ENCODE measurements around the gene SYNRG.

SYNRG gene

DNA sequence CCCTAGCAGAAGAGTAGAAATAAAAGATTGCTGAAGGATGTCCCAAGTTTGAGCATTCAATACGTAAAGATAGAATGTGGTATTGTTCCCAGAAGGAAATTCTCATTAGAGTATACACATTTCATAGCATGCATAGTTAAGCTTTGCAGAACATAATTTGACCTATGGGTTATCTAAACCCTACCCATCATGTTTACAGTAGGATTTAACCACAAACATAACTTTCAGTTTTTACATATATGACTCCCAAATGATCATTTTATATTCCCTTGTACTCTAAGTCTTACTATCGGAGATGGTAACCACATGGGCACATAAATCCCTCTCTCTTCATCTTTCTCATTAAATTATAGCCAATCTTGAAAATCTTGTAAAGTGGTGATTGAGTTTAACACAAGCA lies 50.9 kb downstream of the SYNRG start:
- Histone ChIP-seq H3K36me3 (ENCODE audit: insufficient read depth) (no peaks in the 10 kb centered on the region), H3K9ac (no peak overlapping the region), H3K4me1 (ENCODE audit: low read depth, poor library complexity, severe bottlenecking) (peaks cover 27% of the 10 kb centered on the region), H4K20me1 (ENCODE audit: insufficient read depth) (no peaks in the 10 kb centered on the region), H3K4me3 (IDR thresholded peaks at IDR 0.05; ENCODE audit: insufficient read depth, low read depth, low read length) (no peak overlapping the region), H2AFZ (ENCODE audit: low read depth) (no peak overlapping the region), H3K79me2 (ENCODE audit: insufficient read depth, low read depth) (no peaks in the 10 kb centered on the region), H3K4me2 (no peak overlapping the region), H3K27ac (no peak overlapping the region), H3K27me3 (ENCODE audit: insufficient read depth, low read depth) (no peaks in the 10 kb centered on the region)
- no peak for TF ChIP-seq CTCF (conservative IDR thresholded peaks at IDR 0.05; ENCODE audit: low read depth, low read length)

GRCh38 chr17:37557482-37557881 lies 51.7 kb downstream of the SYNRG start:
- H4K20me1 ChIP-seq (ENCODE audit: insufficient read depth) = no peaks in the 10 kb centered on the region
- no peaks in the 10 kb centered on the region for H3K79me2 ChIP-seq (ENCODE audit: insufficient read depth, low read depth)
- H3K9ac ChIP-seq = no peak overlapping the region
- peaks cover 35% of the 10 kb centered on the region for H3K4me1 ChIP-seq (ENCODE audit: low read depth, poor library complexity, severe bottlenecking)
- no peak overlapping the region for H3K4me3 ChIP-seq (IDR thresholded peaks at IDR 0.05; ENCODE audit: insufficient read depth, low read depth, low read length)
- no peaks in the 10 kb centered on the region for H3K36me3 ChIP-seq (ENCODE audit: insufficient read depth)
- TF ChIP-seq CTCF (conservative IDR thresholded peaks at IDR 0.05; ENCODE audit: low read depth, low read length) = no peak
- no peak overlapping the region for H3K27ac ChIP-seq
- no peak overlapping the region for H2AFZ ChIP-seq (ENCODE audit: low read depth)
- H3K4me2 ChIP-seq = no peak overlapping the region
- no peaks in the 10 kb centered on the region for H3K27me3 ChIP-seq (ENCODE audit: insufficient read depth, low read depth)

- Histone ChIP-seq H3K27ac (no peak overlapping the region; the same call in 1 of the 2 replicates), H3K36me3 (ENCODE audit: insufficient read depth) (no peaks in the 10 kb centered on the region), H2AFZ (ENCODE audit: low read depth) (no peak overlapping the region), H3K4me1 (ENCODE audit: low read depth, poor library complexity, severe bottlenecking) (peaks cover 54% of the 10 kb centered on the region), H3K9ac (no peak overlapping the region), H3K27me3 (ENCODE audit: insufficient read depth, low read depth) (no peaks in the 10 kb centered on the region), H4K20me1 (ENCODE audit: insufficient read depth) (no peaks in the 10 kb centered on the region), H3K4me3 (IDR thresholded peaks at IDR 0.05; ENCODE audit: insufficient read depth, low read depth, low read length) (no peak overlapping the region), H3K4me2 (no peak overlapping the region), H3K79me2 (ENCODE audit: insufficient read depth, low read depth) (peaks cover 12% of the 10 kb centered on the region; the same call in 1 of the 2 replicates)
- no peak for TF ChIP-seq CTCF (conservative IDR thresholded peaks at IDR 0.05; ENCODE audit: low read depth, low read length)
Observed at GRCh38 chr17:37555386-37555785, 53.8 kb downstream of the SYNRG start.

DNA sequence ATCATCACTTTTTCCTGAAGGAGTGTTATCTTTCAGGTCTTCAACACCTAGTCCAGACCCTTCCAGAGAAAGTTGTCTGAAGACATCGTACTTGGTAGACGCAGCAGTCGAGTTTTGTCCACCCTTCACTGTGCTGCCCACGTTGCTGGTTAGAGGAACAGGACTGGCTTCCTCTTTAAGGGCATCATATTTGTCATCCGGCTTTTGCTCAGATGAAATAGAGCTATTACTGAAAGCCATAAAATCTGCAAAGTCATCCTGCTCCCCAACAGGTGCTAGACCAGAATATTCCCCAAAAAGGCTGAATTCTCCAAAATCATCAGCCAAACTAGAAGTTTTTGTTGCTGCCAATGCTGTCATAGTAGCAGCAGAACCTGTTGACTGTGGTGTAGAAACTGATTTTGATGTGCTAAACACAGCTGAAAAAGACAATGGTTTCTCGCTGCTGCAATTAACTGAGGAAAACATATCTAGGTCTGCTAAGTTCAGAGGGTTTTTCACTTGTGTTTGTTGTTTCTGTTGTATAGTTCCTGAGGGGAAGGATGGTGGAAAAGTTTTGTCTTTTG lies 55.7 kb downstream of the SYNRG start:
- H3K79me2 ChIP-seq (ENCODE audit: insufficient read depth, low read depth) = peaks cover 16% of the 10 kb centered on the region; the same call in 1 of the 2 replicates
- H3K4me1 ChIP-seq (ENCODE audit: low read depth, poor library complexity, severe bottlenecking) = peaks cover 59% of the 10 kb centered on the region
- H3K4me2 ChIP-seq = peak overlapping the region; percentile 66
- peak overlapping the region; percentile 37; the same call in 1 of the 2 replicates for H3K9ac ChIP-seq
- H4K20me1 ChIP-seq (ENCODE audit: insufficient read depth) = no peaks in the 10 kb centered on the region
- no peak for TF ChIP-seq CTCF (conservative IDR thresholded peaks at IDR 0.05; ENCODE audit: low read depth, low read length)
- 0 out of 2 replicates have a peak overlapping the region, but pooled peaks have one; percentile 1 for H2AFZ ChIP-seq (ENCODE audit: low read depth)
- peak overlapping the region; percentile 82 for H3K27ac ChIP-seq
- H3K4me3 ChIP-seq (IDR thresholded peaks at IDR 0.05; ENCODE audit: insufficient read depth, low read depth, low read length) = no peak overlapping the region
- H3K36me3 ChIP-seq (ENCODE audit: insufficient read depth) = no peaks in the 10 kb centered on the region
- no peaks in the 10 kb centered on the region for H3K27me3 ChIP-seq (ENCODE audit: insufficient read depth, low read depth)

All from KMS-11 (cell line).